Liver (tissue), 9 donors: Measurements from ENCODE around the gene TOGARAM1. TPM values are rescaled to one million over a fixed set of nuclear protein-coding genes. Genes with fewer than 3 reads are reported as not detected.

Experiments used
- DNase-seq: peaks from one replicate; pipeline ENCODE4 v3.0.0-alpha.2; 2017; ENCODE audit warnings: low spot score
- H3K27ac ChIP-seq, 2 donors: one replicate each; pipeline ENCODE4 v1.7.0; 2013; ENCODE audit warnings: inconsistent platforms in 2 of 2, low read length in 2 of 2, control low read depth in 1 of 2, low read depth in 1 of 2, mild to moderate bottlenecking in 1 of 2
- H3K27me3 ChIP-seq, 4 donors: one replicate each; pipeline versions ENCODE4 v1.6.1 to v1.7.0; 2013; ENCODE audit warnings: low read length in 3 of 4, inconsistent platforms in 1 of 4, mild to moderate bottlenecking in 1 of 4, moderate library complexity in 1 of 4; ENCODE audit not compliant: control insufficient read depth in 4 of 4, insufficient read depth in 4 of 4
- H3K36me3 ChIP-seq, 4 donors: one replicate each; pipeline versions ENCODE4 v1.6.1 to v1.7.0; 2013; ENCODE audit warnings: low read length in 3 of 4, mild to moderate bottlenecking in 3 of 4, low read depth in 1 of 4, moderate library complexity in 1 of 4; ENCODE audit not compliant: control insufficient read depth in 4 of 4, insufficient read depth in 3 of 4
- H3K4me1 ChIP-seq, 4 donors: one replicate each; pipeline versions ENCODE4 v1.6.1 to v1.7.0; 2013; ENCODE audit warnings: low read length in 3 of 4, mild to moderate bottlenecking in 3 of 4, moderate library complexity in 1 of 4; ENCODE audit not compliant: control insufficient read depth in 4 of 4, insufficient read depth in 4 of 4
- H3K4me3 ChIP-seq, 3 donors: one replicate each; pipeline versions ENCODE4 v1.6.1 to v1.7.0; 2013; ENCODE audit warnings: low read length in 3 of 3, control low read depth in 1 of 3, low read depth in 1 of 3, mild to moderate bottlenecking in 1 of 3
- H3K9ac ChIP-seq, 2 donors: one replicate each; pipeline ENCODE4 v1.7.0; 2013; ENCODE audit warnings: low read length in 2 of 2, mild to moderate bottlenecking in 2 of 2, moderate library complexity in 2 of 2, control low read depth in 1 of 2, low read depth in 1 of 2
- H3K9me3 ChIP-seq, 4 donors: one replicate each; pipeline versions ENCODE4 v1.6.1 to v1.7.0; 2013; ENCODE audit warnings: low read length in 3 of 4; ENCODE audit not compliant: control insufficient read depth in 4 of 4
- ATF3 ChIP-seq: IDR thresholded peaks from 2 replicates; pipeline ENCODE4 v1.6.1; 2016; ENCODE audit warnings: antibody characterized with exemption
- CTCF ChIP-seq: fragments of 150-350 bp; IDR thresholded peaks from 2 replicates; pipeline ENCODE4 v1.5.1; 2017; ENCODE audit warnings: improper control_type of control experiment, low read depth, low read length; ENCODE audit not compliant: missing input control
- EGR1 ChIP-seq, 2 donors: IDR thresholded peaks; 2 replicates each; pipeline ENCODE4 v1.6.1; 2016 to 2018; ENCODE audit warnings: antibody characterized with exemption in 2 of 2, low read depth in 2 of 2
- FOXA1 ChIP-seq: IDR thresholded peaks from 2 replicates; pipeline ENCODE4 v1.6.1; 2016; ENCODE audit warnings: antibody characterized with exemption
- FOXA2 ChIP-seq: IDR thresholded peaks from 2 replicates; pipeline ENCODE4 v1.6.1; 2016; ENCODE audit warnings: antibody characterized with exemption
- HNF4A ChIP-seq, 2 donors: conservative IDR thresholded peaks; 2 replicates each; pipeline ENCODE4 v1.6.1; 2016; ENCODE audit warnings: antibody characterized with exemption in 2 of 2, mild to moderate bottlenecking in 2 of 2
- HNF4G ChIP-seq: IDR thresholded peaks from 2 replicates; pipeline ENCODE4 v1.6.1; 2016; ENCODE audit warnings: antibody characterized with exemption
- JUND ChIP-seq, 2 donors: IDR thresholded peaks; 2 replicates each; pipeline ENCODE4 v1.6.1; 2016; ENCODE audit warnings: antibody characterized with exemption in 2 of 2
- MAX ChIP-seq: IDR thresholded peaks from 2 replicates; pipeline ENCODE4 v1.6.1; 2016; ENCODE audit warnings: antibody characterized with exemption
- NR2F2 ChIP-seq: IDR thresholded peaks from 2 replicates; pipeline ENCODE4 v1.6.1; 2016; ENCODE audit warnings: antibody characterized with exemption
- RAD21 ChIP-seq, 2 donors: IDR thresholded peaks; 2 replicates each; pipeline ENCODE4 v1.6.1; 2016; ENCODE audit warnings: antibody characterized with exemption in 2 of 2, mild to moderate bottlenecking in 2 of 2
- REST ChIP-seq: IDR thresholded peaks from 2 replicates; pipeline ENCODE4 v1.6.1; 2016; ENCODE audit warnings: antibody characterized with exemption, mild to moderate bottlenecking
- RXRA ChIP-seq, 2 donors: IDR thresholded peaks; 2 replicates each; pipeline ENCODE4 v1.6.1; 2017 to 2018; ENCODE audit warnings: antibody characterized with exemption in 2 of 2, mild to moderate bottlenecking in 1 of 2
- SP1 ChIP-seq: IDR thresholded peaks from 2 replicates; pipeline ENCODE4 v1.6.1; 2018; ENCODE audit warnings: antibody characterized with exemption, mild to moderate bottlenecking
- TAF1 ChIP-seq: conservative IDR thresholded peaks from 2 replicates; pipeline ENCODE4 v1.6.1; 2016; ENCODE audit warnings: antibody characterized with exemption, mild to moderate bottlenecking
- YY1 ChIP-seq: IDR thresholded peaks from 2 replicates; pipeline ENCODE4 v1.6.1; 2016; ENCODE audit warnings: antibody characterized with exemption, mild to moderate bottlenecking
- ZBTB33 ChIP-seq: IDR thresholded peaks from 2 replicates; pipeline ENCODE4 v1.6.1; 2016; ENCODE audit warnings: antibody characterized with exemption
- WGBS: extraction: QIAGEN DNeasy Blood & Tissue Kit; methylation state at CpG from one replicate; pipeline ENCODE4 v1.1.7; 2013; 5-methylcytosine and 5-hydroxymethylcytosine counted together
- polyA plus RNA-seq, 2 donors: library from polyadenylated mRNA; stranded (reverse) in 1 of 2; unstranded in 1 of 2; fragments of 200-250 nt in 1 of 2; fragments of >200 nt in 1 of 2; fragmentation: Nextera tagmentation in 1 of 2; extraction: Ambion mirVana in 1 of 2; gene quantifications; one replicate each; pipeline versions ENCODE4 v1.2.1 to v1.2.3, GENCODE V29; 2013 to 2015
- total RNA-seq, 2 donors: library from RNA; depleted of rRNA; stranded (reverse); fragments of >200 nt; gene quantifications; one replicate each; pipeline ENCODE4 v1.2.3, GENCODE V29; 2014
- donor health status: healthy.
- donor health status: healthy.
- donor health status: healthy.
- donor health status: healthy.
- donor health status: healthy.

Gene TOGARAM1
- total and polyA plus RNA-seq, 4 donors: 2.5 to 12.7 (median 7.5) TPM

- Histone ChIP-seq H3K9me3 (no peaks in the 10 kb centered on the region), H3K9ac (no peak overlapping the region), H3K36me3 (peaks cover 0 to 7% (median 3%) of the 10 kb centered on the region in 4 donors), H3K4me3 (no peak overlapping the region), H3K27ac (no peak overlapping the region), H3K4me1 (no peaks in the 10 kb centered on the region), H3K27me3 (no peaks in the 10 kb centered on the region)
- no peak for TF ChIP-seq MAX
- no peak for TF ChIP-seq EGR1 (IDR thresholded peaks at IDR 0.05; ENCODE audit: low read depth in 2 of 2)
- no peak for TF ChIP-seq SP1
- no peak for TF ChIP-seq CTCF
- TF ChIP-seq HNF4A (conservative IDR thresholded peaks at IDR 0.05): no peak
- TF ChIP-seq JUND (IDR thresholded peaks at IDR 0.05): no peak
- no peak for TF ChIP-seq NR2F2
- TF ChIP-seq FOXA2: no peak
- no peak for DNase-seq
- 92% methylated on average over 4 of the region's 4 CpGs for WGBS
These were observed 33.8 kb downstream of the TOGARAM1 start for GRCh38 chr14:44995770-44996294.

- no peak for DNase-seq
- no peak overlapping the region for H3K27ac ChIP-seq
- WGBS: 51% methylated on average over 2 of the region's 2 CpGs
- H3K4me3 ChIP-seq: no peak overlapping the region
- no peaks in the 10 kb centered on the region for H3K27me3 ChIP-seq
- peaks cover 0 to 4% (median 2%) of the 10 kb centered on the region in 4 donors for H3K36me3 ChIP-seq
- no peaks in the 10 kb centered on the region for H3K9me3 ChIP-seq
- TF ChIP-seq ATF3 (no peak), FOXA1 (no peak), RAD21 (IDR thresholded peaks at IDR 0.05) (no peak), MAX (no peak), HNF4G (no peak), ZBTB33 (no peak), EGR1 (IDR thresholded peaks at IDR 0.05; ENCODE audit: low read depth in 2 of 2) (no peak), REST (no peak), SP1 (no peak), TAF1 (no peak), HNF4A (conservative IDR thresholded peaks at IDR 0.05) (no peak), RXRA (IDR thresholded peaks at IDR 0.05) (no peak), JUND (IDR thresholded peaks at IDR 0.05) (no peak), FOXA2 (no peak), YY1 (no peak)
- no peak overlapping the region for H3K9ac ChIP-seq
- peaks cover 0 to 2% (median 0%) of the 10 kb centered on the region in 4 donors for H3K4me1 ChIP-seq
These were observed 41.9 kb downstream of the TOGARAM1 start for GRCh38 chr14:45003924-45004323.
